ENCODE measurements around the gene NXNL2. TPM values are rescaled to one million over a fixed set of nuclear protein-coding genes. Genes with fewer than 3 reads are reported as not detected.

NXNL2 gene
- total RNA-seq (2013; cell fraction: nucleolus; rRNA removed), result not detected in 2 replicates
- not detected in 2 replicates for total RNA-seq (2014; rRNA removed)
- not detected in 2 replicates for total RNA-seq (2014; rRNA removed; fragmentation: Illumina TruSeq; extraction: Trizol)
- not detected in 2 replicates for total RNA-seq (2021)
- polyA plus RNA-seq (2011; ENCODE audit: low read depth), result not detected
- not detected in 2 replicates for polyA plus RNA-seq (2011; rRNA removed)
- polyA plus RNA-seq (2011; cell fraction: cytosol; rRNA removed), result not detected in 2 replicates
- not detected in 2 replicates for polyA plus RNA-seq (2011; cell fraction: nucleus; rRNA removed)
- polyA plus RNA-seq (2012), result not detected in 2 replicates
- not detected in 2 replicates for polyA plus RNA-seq (2014; fragmentation: Illumina TruSeq; extraction: Trizol)
- not detected for polyA plus RNA-seq (2014; fragmentation: Nextera tagmentation; extraction: Ambion mirVana)
- not detected in 2 replicates for polyA plus RNA-seq (2014; rRNA removed)
- polyA plus RNA-seq (2016; fragmentation: Nextera tagmentation; extraction: Ambion mirVana), result not detected
- not detected in 2 replicates for polyA minus RNA-seq (2011; rRNA and poly(A)+ RNA removed)
- not detected in 2 replicates for polyA minus RNA-seq (2011; cell fraction: cytosol; rRNA and poly(A)+ RNA removed)
- polyA minus RNA-seq (2011; cell fraction: nucleus; rRNA and poly(A)+ RNA removed), result not detected in 2 replicates
- Bru-seq, nascent RNA, result percentile 11 among the genes with signal in this experiment
- percentile 16 among the genes with signal in this experiment for BruChase-seq, experiment 1, labeled RNA remaining after a 6-hour chase
- percentile 19 among the genes with signal in this experiment for BruChase-seq, experiment 2, labeled RNA remaining after a 2-hour chase
- long read RNA-seq, experiment 1, result 0 reads
- long read RNA-seq, experiment 2, result 0 reads

DNA sequence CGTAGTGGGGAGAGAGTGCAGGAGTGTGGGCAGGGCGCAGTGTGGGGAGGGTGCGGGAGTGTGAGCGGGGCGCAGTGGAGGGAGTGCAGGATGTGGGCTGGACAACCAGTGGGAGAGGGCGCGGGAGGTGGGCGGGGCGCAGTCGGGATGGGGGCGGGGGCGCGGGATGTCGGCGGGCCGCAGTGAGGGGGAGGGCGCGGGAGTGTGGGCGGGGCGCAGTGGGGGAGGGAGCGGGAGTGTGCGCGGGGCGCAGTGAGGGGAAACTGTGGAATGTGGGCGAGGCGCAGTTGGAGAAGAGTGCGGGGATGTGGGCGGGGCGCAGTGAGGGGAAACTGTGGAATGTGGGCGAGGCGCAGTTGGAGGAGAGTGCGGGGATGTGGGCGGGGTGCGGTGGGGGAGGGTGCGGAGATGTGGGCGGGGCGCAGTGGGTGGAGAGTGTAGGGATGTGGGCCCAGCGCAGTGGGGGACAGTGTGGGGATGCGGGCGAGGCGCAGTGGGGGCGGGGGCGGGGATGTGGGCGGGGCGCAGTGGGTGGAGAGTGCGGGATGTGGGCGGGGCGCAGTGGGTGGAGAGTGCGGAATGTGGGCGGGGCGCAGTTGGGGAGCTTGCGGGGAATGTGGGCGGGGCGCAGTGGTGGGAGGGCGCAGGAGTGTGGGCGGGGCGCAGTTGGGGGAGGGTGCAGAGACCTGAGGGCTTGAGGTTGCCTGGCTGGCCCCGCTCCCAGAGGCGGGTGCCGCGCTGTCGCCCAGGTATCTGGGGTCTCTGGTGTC is at the start of gene NXNL2:
Gene NXNL2 (plus strand): TSS at position 723 of the 770 bp plus-strand sequence. CDS start 257 bp downstream, outside the sequence.
- ATAC-seq, result no peak
- WGBS (ENCODE audit: insufficient coverage, insufficient replicate concordance, low lambda C conversion rate, missing lambda C conversion rate), result 82% methylated on average over 5 of the region's 62 CpGs
- peak within 1 kb of the TSS; percentile 62 for H3K4me2 ChIP-seq (ENCODE audit: control insufficient read depth, insufficient read depth)
- no peak within 1 kb of the TSS for H3K27ac ChIP-seq (ENCODE audit: control insufficient read depth, insufficient read depth)
- H2AFZ ChIP-seq (ENCODE audit: control insufficient read depth, low read depth, low read length), result no peak within 1 kb of the TSS
- H3K4me1 ChIP-seq (ENCODE audit: control insufficient read depth, insufficient read depth, low read length), result no peaks in the 10 kb centered on the region
- no peak within 1 kb of the TSS for H3K4me3 ChIP-seq
- CTCF ChIA-PET, result no interaction called here
- BruUV-seq (replicated peaks), result no TSS peak
- no peak within 1 kb of the TSS for H3K9ac ChIP-seq (ENCODE audit: control insufficient read depth, insufficient read depth, low read length)
- no peak for FAIRE-seq
- H3K9me3 ChIP-seq (replicated peaks; ENCODE audit: control insufficient read depth, insufficient read depth, low read length), result no peaks in the 10 kb centered on the region
- no peak for DNase-seq (ENCODE audit: low read depth, low spot score)
- no peaks in the 10 kb centered on the region for H4K20me1 ChIP-seq (ENCODE audit: control insufficient read depth, insufficient read depth)
- RAD21 ChIA-PET (ENCODE audit: unreplicated experiment), result interaction anchor here (0.6 kb wide), 1 partner anchor 48 kb away, joined by 4 read pairs; no protein-coding TSS in a partner anchor
- H3K79me2 ChIP-seq (ENCODE audit: control insufficient read depth, insufficient read depth, low read length), result no peaks in the 10 kb centered on the region
- in situ Hi-C loops (cut with MboI), result no loop called here
- H3K36me3 ChIP-seq (ENCODE audit: control insufficient read depth in 2 of 2, insufficient read depth in 2 of 2, low read length in 1 of 2), result no peaks in the 10 kb centered on the region
- POLR2A ChIA-PET, result no interaction called here
- SMC1A ChIA-PET (ENCODE audit: uncharacterized antibody, unreplicated experiment), result no interaction called here
- intact Hi-C loops (cut with micrococcal nuclease; ENCODE audit: unreplicated experiment), result no loop called here
- H3K27me3 ChIP-seq (replicated peaks in 1 of 2; ENCODE audit: control insufficient read depth in 2 of 2, insufficient read depth in 2 of 2, low read length in 1 of 2), result peaks cover 0 to 2% of the 10 kb centered on the region in 2 experiments; a peak in 3 of 4 replicates
- no peak for TF ChIP-seq EZH2 (IDR thresholded peaks at IDR 0.05; ENCODE audit: borderline replicate concordance, control insufficient read depth, low read depth, low read length)
- no peak for TF ChIP-seq SIN3A (IDR thresholded peaks at IDR 0.05; ENCODE audit: low read depth, low read length)
